NOMO-1 treated with DMSO at 0.1 percent for 48 hours (cell line): ENCODE measurements around the gene STARD9.
"Not testable (repeated sequence)": the region's sequence is repeated elsewhere in the genome, so short reads cannot be mapped to it uniquely, and the experiment has no call there.

Experiments used
- DNase-seq: peaks from one replicate; lab custom pipeline; 2025; ENCODE audit not compliant: unreplicated experiment; lab: John Stamatoyannopoulos, UW

STARD9 gene

GRCh38 chr15:42759093-42759492 lies 183.7 kb downstream of the STARD9 start:
- DNase-seq: no peak

GRCh38 chr15:42760759-42761158 lies 185.4 kb downstream of the STARD9 start:
- no peak for DNase-seq

- DNase-seq: not testable (repeated sequence)
Measured at GRCh38 chr15:42761813-42762212, 186.4 kb downstream of the STARD9 start.

GRCh38 chr15:42764154-42764731 lies 188.8 kb downstream of the STARD9 start:
- DNase-seq: not testable (repeated sequence)

GRCh38 chr15:42766109-42766508 lies 190.7 kb downstream of the STARD9 start:
- not testable (repeated sequence) for DNase-seq
